Endodermal cell (in vitro differentiated cells): Measurements from ENCODE around the gene NEUROD4. TPM values are rescaled to one million over a fixed set of nuclear protein-coding genes. Genes with fewer than 3 reads are reported as not detected.

ENCODE experiments used
- DNase-seq: peaks from one replicate; pipeline ENCODE4 v3.0.0-alpha.2; 2017
- H3K27ac ChIP-seq: 2 replicates; pipeline ENCODE4 v1.5.1; 2013; ENCODE audit warnings: mild to moderate bottlenecking, low read depth, low read length, moderate library complexity
- H3K27me3 ChIP-seq: 2 replicates; pipeline ENCODE4 v1.6.1; 2013; ENCODE audit warnings: mild to moderate bottlenecking, low read length, moderate library complexity; ENCODE audit not compliant: insufficient read depth, control insufficient read depth, poor library complexity, severe bottlenecking
- H3K36me3 ChIP-seq: 2 replicates; pipeline ENCODE4 v1.7.0; 2013; ENCODE audit warnings: mild to moderate bottlenecking, low read length, moderate library complexity; ENCODE audit not compliant: control insufficient read depth, insufficient read depth
- H3K4me1 ChIP-seq: one replicate; pipeline ENCODE4 v1.7.0; 2013; ENCODE audit warnings: low read length; ENCODE audit not compliant: control insufficient read depth, insufficient read depth
- H3K4me3 ChIP-seq: 2 replicates; pipeline ENCODE4 v1.5.1; 2013; ENCODE audit warnings: mild to moderate bottlenecking, low read length, moderate library complexity
- H3K9ac ChIP-seq: 2 replicates; pipeline ENCODE4 v1.6.1; 2013; ENCODE audit warnings: mild to moderate bottlenecking, low read length, moderate library complexity; ENCODE audit not compliant: poor library complexity, severe bottlenecking; ENCODE audit errors: extremely low read depth
- H3K9me3 ChIP-seq: 2 replicates; pipeline ENCODE4 v1.6.1; 2013; ENCODE audit warnings: mild to moderate bottlenecking, low read length, moderate library complexity; ENCODE audit not compliant: control insufficient read depth
- H3K27ac Mint-ChIP-seq: 2 replicates; pipeline ENCODE4 v1.8.0; 2020; ENCODE audit warnings: mixed read lengths
- H3K27me3 Mint-ChIP-seq: 2 replicates; pipeline ENCODE4 v1.8.0; 2021; ENCODE audit warnings: mild to moderate bottlenecking, mixed read lengths; ENCODE audit not compliant: insufficient read depth
- H3K36me3 Mint-ChIP-seq: 2 replicates; pipeline ENCODE4 v1.8.0; 2020; ENCODE audit warnings: low read depth, mixed read lengths
- H3K4me1 Mint-ChIP-seq: 2 replicates; pipeline ENCODE4 v1.8.0; 2020; ENCODE audit warnings: mixed read lengths
- H3K4me3 Mint-ChIP-seq: 2 replicates; pipeline ENCODE4 v1.8.0; 2020; ENCODE audit warnings: mild to moderate bottlenecking, moderate library complexity, mixed read lengths
- H3K9me3 Mint-ChIP-seq: 2 replicates; pipeline ENCODE4 v1.8.0; 2020; ENCODE audit warnings: mild to moderate bottlenecking, mixed read lengths
- CTCF ChIP-seq: fragments of 200-600 bp; sonication (generic); conservative IDR thresholded peaks from 2 replicates; pipeline ENCODE4 v1.5.0; 2021; ENCODE audit warnings: antibody characterized with exemption, mild to moderate bottlenecking
- WGBS, 2 experiments: methylation state at CpG; one replicate each; pipeline versions ENCODE4 v1.1.5 to v1.1.7; 2013; ENCODE audit warnings: missing lambda C conversion rate in 2 of 2, mixed read lengths in 1 of 2; ENCODE audit not compliant: insufficient coverage in 1 of 2, insufficient read length in 1 of 2; 5-methylcytosine and 5-hydroxymethylcytosine counted together
- total RNA-seq, 2 donors: library from RNA; stranded (reverse); fragmentation: NEBNext Ultra II Directional in 1 of 2; extraction: Animal tissue kit (Norgen Biotek cat#: 25700) in 1 of 2; gene quantifications; 2 replicates in 1 of 2; 3 replicates in 1 of 2; pipeline ENCODE4 v1.2.1, GENCODE V29; 2021

Gene NEUROD4
- total RNA-seq, 2 donors from 2014 or later: not detected

- no peaks in the 10 kb centered on the region for H3K4me1 ChIP-seq
- Mint-ChIP-seq H3K36me3 (no peaks in the 10 kb centered on the region), H3K27me3 (peaks cover 2% of the 10 kb centered on the region), H3K9me3 (no peaks in the 10 kb centered on the region), H3K27ac (no peak overlapping the region), H3K4me3 (no peak overlapping the region), H3K4me1 (peaks cover 10% of the 10 kb centered on the region)
- no peak for TF ChIP-seq CTCF
- H3K9ac ChIP-seq: no peak overlapping the region
- no peaks in the 10 kb centered on the region for H3K36me3 ChIP-seq
- DNase-seq: no peak
- no peaks in the 10 kb centered on the region for H3K27me3 ChIP-seq
- 59 to 76% methylated on average over 3 of the region's 3 CpGs for WGBS, 2 experiments
- H3K4me3 ChIP-seq: no peak overlapping the region
- no peaks in the 10 kb centered on the region for H3K9me3 ChIP-seq
- H3K27ac ChIP-seq: no peak overlapping the region
Measured at GRCh38 chr12:54977155-54977554, 42.6 kb upstream of the NEUROD4 start.

- H3K4me1 Mint-ChIP-seq: peaks cover 10% of the 10 kb centered on the region
- peaks cover 2% of the 10 kb centered on the region for H3K27me3 Mint-ChIP-seq
- no peak for TF ChIP-seq CTCF
- Histone ChIP-seq H3K27ac (no peak overlapping the region), H3K4me1 (no peaks in the 10 kb centered on the region), H3K9ac (no peak overlapping the region), H3K36me3 (no peaks in the 10 kb centered on the region), H3K27me3 (no peaks in the 10 kb centered on the region), H3K9me3 (no peaks in the 10 kb centered on the region), H3K4me3 (no peak overlapping the region)
- WGBS, 2 experiments: 91 to 96% methylated on average over 4 to 5 of the region's 5 CpGs
- H3K36me3 Mint-ChIP-seq: no peaks in the 10 kb centered on the region
- no peak overlapping the region for H3K27ac Mint-ChIP-seq
- no peak for DNase-seq
- no peak overlapping the region for H3K4me3 Mint-ChIP-seq
- H3K9me3 Mint-ChIP-seq: no peaks in the 10 kb centered on the region
Measured at GRCh38 chr12:54977857-54978256, 41.9 kb upstream of the NEUROD4 start.

- H3K9ac ChIP-seq: no peak overlapping the region
- TF ChIP-seq CTCF: no peak
- no peaks in the 10 kb centered on the region for H3K27me3 ChIP-seq
- 90 to 94% methylated on average over 2 to 5 of the region's 5 CpGs for WGBS, 2 experiments
- H3K36me3 ChIP-seq: no peaks in the 10 kb centered on the region
- no peak overlapping the region for H3K4me3 ChIP-seq
- Mint-ChIP-seq H3K4me1 (peaks cover 10% of the 10 kb centered on the region), H3K36me3 (no peaks in the 10 kb centered on the region), H3K4me3 (no peak overlapping the region), H3K27me3 (no peaks in the 10 kb centered on the region), H3K9me3 (no peaks in the 10 kb centered on the region), H3K27ac (no peak overlapping the region)
- no peak overlapping the region for H3K27ac ChIP-seq
- no peaks in the 10 kb centered on the region for H3K4me1 ChIP-seq
- no peaks in the 10 kb centered on the region for H3K9me3 ChIP-seq
- DNase-seq: no peak
Measured at GRCh38 chr12:54980341-54980740, 39.4 kb upstream of the NEUROD4 start.
